Mammary epithelial cell (primary cell): ENCODE measurements around the gene UBP1.

Experiments
- CTCF ChIP-seq, 2 donors: IDR thresholded peaks in 1 of 2; conservative IDR thresholded peaks in 1 of 2; 2 replicates each; pipeline ENCODE4 v1.5.1; 2011 to 2012; ENCODE audit warnings: inconsistent platforms in 2 of 2, low read length in 2 of 2, mild to moderate bottlenecking in 2 of 2, control low read depth in 1 of 2, low read depth in 1 of 2; ENCODE audit not compliant: insufficient read depth in 1 of 2; ENCODE audit errors: extremely low read depth in 1 of 2
- EZH2 ChIP-seq: IDR thresholded peaks from 2 replicates; pipeline ENCODE4 v1.6.1; 2012; ENCODE audit warnings: low read length, inconsistent platforms, borderline replicate concordance

DNA sequence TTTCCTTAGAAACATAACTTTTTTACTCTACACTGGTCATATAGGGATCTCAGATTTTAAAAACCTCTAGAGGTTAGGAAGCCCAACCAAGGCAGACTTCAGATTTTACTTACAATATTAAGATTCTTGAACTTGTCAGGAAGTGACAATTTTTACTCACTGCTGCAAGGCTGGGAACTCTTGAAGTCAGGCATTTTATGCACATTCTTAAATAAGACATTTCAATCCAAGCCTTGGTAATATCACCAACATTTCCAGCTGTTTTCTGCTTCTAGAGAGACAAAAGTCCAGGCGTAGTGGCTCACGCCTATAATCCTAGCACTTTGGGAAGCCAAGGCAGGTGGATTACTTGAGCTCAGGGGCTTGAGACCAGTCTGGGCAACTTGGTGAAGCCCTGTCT, 33.6 kb upstream of the UBP1 start:
- TF ChIP-seq CTCF (conservative IDR thresholded peaks at IDR 0.05 in 1 of 2, IDR thresholded peaks at IDR 0.05 in 1 of 2; ENCODE audit: extremely low read depth in 1 of 2, insufficient read depth in 1 of 2, low read depth in 1 of 2, low read length in 2 of 2) = no peak
- no peak for TF ChIP-seq EZH2
